Islet precursor cell (in vitro differentiated cells): ENCODE measurements around the gene RITA1.

Experiments
- DNase-seq: peaks from one replicate; pipeline ENCODE4 v3.0.0-alpha.2; 2018

The RITA1 gene

GRCh38 chr12:113180333-113180732 is 5.2 kb upstream of the RITA1 start:
- no peak for DNase-seq

GRCh38 chr12:113181975-113182374 is 3.5 kb upstream of the RITA1 start:
- DNase-seq = no peak

GRCh38 chr12:113183030-113183589 is 2.4 kb upstream of the RITA1 start:
- no peak for DNase-seq

- peak; percentile 92 for DNase-seq
Observed at GRCh38 chr12:113184098-113184899, 1.2 kb upstream of the RITA1 start.

- peak; percentile 95 for DNase-seq
Observed at GRCh38 chr12:113184900-113185179, 681 bp upstream of the RITA1 start.

GRCh38 chr12:113186033-113186365 is 478 bp downstream of the RITA1 start:
- DNase-seq = no peak

- DNase-seq = no peak
Observed at GRCh38 chr12:113186666-113187325, 1.3 kb downstream of the RITA1 start.

GRCh38 chr12:113189361-113189760 is 3.8 kb downstream of the RITA1 start:
- no peak for DNase-seq

- peak; percentile 94 for DNase-seq
Observed at GRCh38 chr12:113190761-113191160, 5.2 kb downstream of the RITA1 start.

- no peak for DNase-seq
Observed at GRCh38 chr12:113191227-113191626, 5.7 kb downstream of the RITA1 start.

GRCh38 chr12:113194971-113195391 is 9.5 kb downstream of the RITA1 start:
- DNase-seq = peak; percentile 70

GRCh38 chr12:113195598-113195997 is 10.1 kb downstream of the RITA1 start:
- DNase-seq = no peak

- DNase-seq = no peak
Observed at GRCh38 chr12:113196582-113196981, 11.1 kb downstream of the RITA1 start.

GRCh38 chr12:113196990-113197389 is 11.5 kb downstream of the RITA1 start:
- peak; percentile 81 for DNase-seq

- DNase-seq = no peak
Observed at GRCh38 chr12:113197518-113198077, 12.1 kb downstream of the RITA1 start.

GRCh38 chr12:113198296-113198695 is 12.8 kb downstream of the RITA1 start:
- no peak for DNase-seq

- DNase-seq = no peak
Observed at GRCh38 chr12:113200021-113200797, 14.7 kb downstream of the RITA1 start.

GRCh38 chr12:113201187-113202177 is 16.0 kb downstream of the RITA1 start:
- DNase-seq = no peak

GRCh38 chr12:113202300-113203075 is 17.0 kb downstream of the RITA1 start:
- no peak for DNase-seq

GRCh38 chr12:113203852-113204760 is 18.6 kb downstream of the RITA1 start:
- no peak for DNase-seq
